ENCODE data around the gene NPTXR. TPM values are rescaled to one million over a fixed set of nuclear protein-coding genes. Genes with fewer than 3 reads are reported as not detected.
A peak's percentile ranks its signal among the peaks of the same experiment; 100 is the strongest.
"Not testable (repeated sequence)": the region's sequence is repeated elsewhere in the genome, so short reads cannot be mapped to it uniquely, and the experiment has no call there.

NPTXR gene
- polyA plus RNA-seq, 3 donors from 2014 or later: 0.59 to 1.4 (median 0.66) TPM

DNA sequence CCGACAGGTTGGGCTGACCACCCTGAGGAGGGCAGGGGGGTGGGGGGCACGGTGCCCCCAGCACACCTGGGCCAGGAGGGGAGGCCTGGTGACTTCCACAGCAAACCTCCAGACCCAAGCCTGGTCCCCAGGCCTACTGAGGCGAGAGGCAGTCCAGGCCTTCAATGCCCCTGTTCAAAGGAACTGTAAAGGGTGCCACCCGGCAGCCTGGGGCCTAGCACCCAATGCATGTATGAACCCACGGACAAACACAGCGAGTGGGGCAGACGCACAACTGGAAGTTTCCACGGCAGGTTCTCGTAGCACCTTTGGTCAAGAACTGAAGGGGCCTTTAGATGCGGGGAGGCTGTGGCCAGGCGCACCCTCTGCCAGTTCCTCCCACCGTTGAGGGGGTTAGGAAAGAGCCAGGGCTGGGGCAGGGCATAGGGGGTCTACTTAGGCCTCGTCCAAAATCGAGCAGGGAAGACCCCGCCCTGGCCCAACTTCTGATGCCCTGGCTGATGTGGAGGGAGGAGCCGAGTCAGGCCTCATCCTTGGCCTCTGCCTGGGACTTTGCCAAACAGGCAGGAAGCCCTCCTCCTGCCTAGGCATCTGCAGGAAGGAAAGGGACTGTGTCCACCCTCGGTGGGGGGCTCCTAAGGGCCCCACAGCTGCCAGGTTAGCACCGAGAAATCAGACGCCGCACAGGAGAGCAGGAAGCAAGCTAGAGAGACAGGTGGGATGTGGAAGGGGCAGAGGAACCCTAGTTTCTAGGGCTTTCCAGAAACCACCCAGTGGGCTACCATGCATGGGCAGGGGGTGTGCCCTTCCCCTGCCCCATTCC, 21.6 kb upstream of the NPTXR start:
- no peak overlapping the region for H3K4me3 Mint-ChIP-seq
- H3K9me3 Mint-ChIP-seq: no peaks in the 10 kb centered on the region
- H3K4me1 Mint-ChIP-seq: peaks cover 25 to 31% of the 10 kb centered on the region in 2 donors
- no peak overlapping the region for H3K27ac Mint-ChIP-seq
- DNase-seq: no peak
- H3K27me3 Mint-ChIP-seq (ENCODE audit: low read depth in 3 of 3): peaks cover 0 to 4% (median 3%) of the 10 kb centered on the region in 3 donors
- H3K36me3 Mint-ChIP-seq: no peaks in the 10 kb centered on the region

DNA sequence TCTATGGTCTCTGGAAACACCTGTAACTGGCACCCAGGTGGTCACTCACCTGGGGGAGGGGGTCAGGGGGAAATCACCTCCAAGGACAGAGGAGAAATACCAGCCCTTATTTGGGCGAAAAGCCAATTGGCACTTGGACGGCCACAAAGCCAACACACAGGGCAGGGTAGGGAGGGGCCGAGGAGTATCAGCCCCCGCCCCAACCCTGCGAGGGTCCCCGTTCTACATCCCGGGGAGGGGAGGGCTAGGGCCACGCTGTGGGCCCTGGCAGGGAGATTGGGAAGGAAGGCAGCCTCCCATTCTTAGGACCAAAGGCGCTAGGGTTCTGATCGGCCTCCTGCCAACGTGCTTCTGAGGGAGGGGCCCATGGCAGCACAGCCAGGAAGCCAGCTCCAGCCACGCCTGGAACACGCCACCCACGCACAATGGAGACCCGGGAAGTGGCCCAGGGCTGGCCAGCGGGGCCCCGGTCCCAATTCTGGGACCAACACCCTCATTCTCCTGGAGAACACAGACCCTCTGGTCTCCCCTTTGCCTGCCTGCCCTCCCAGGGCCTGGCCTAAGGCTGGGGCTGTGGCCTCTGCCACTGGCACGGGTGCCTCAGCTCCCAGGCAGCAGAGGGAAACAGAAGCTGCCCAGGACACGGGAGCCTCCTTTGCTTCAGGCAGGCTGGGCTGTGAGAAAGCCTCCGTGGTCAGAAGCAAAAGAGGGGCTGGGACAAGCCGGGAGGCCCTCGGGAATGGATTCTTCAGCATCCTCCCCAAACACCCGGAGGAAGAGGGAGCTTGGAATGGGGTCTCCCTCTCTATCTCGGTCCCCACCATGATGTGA, 20.7 kb upstream of the NPTXR start:
- Mint-ChIP-seq H3K27ac (peak overlapping the region in 2 of 6 donors; percentile 71 to 73), H3K27me3 (ENCODE audit: low read depth in 3 of 3) (peaks cover 0 to 2% (median 2%) of the 10 kb centered on the region in 3 donors), H3K4me3 (no peak overlapping the region), H3K4me1 (peaks cover 16 to 22% of the 10 kb centered on the region in 2 donors), H3K9me3 (no peaks in the 10 kb centered on the region), H3K36me3 (no peaks in the 10 kb centered on the region)
- DNase-seq: no peak

DNA sequence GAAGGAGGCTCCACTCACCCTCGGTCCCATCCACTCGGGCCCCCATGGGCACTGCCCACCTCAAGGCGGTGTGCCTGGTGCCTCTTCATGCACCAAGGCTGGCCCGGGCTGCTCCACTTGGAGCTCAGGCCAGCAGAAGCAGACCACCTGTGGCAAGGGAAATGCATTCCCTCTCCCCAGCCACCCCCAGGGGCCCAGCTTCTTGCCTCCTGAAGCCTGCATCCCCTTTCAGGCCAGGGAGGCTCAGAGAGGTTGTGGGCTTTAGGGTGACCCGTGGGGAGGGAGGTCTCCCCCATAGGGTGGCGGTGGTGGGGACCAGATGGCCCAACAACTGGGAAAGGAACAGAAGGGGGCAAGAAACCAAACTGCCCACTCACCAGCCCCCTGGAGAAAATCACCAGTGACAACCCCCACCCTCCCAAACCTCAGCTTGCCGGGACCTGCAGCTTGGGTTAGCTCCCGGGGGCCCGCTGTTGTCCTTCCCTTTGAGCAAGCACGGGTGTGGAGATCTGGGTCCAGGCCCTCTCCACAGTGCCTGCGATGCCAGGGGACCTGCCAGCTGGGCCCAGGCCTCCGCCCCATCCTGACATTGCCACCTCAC, 19.8 kb upstream of the NPTXR start:
- Mint-ChIP-seq H3K4me1 (peaks cover 10 to 13% of the 10 kb centered on the region in 2 donors), H3K4me3 (no peak overlapping the region), H3K36me3 (no peaks in the 10 kb centered on the region), H3K27me3 (ENCODE audit: low read depth in 3 of 3) (peaks cover 0 to 3% (median 2%) of the 10 kb centered on the region in 3 donors), H3K9me3 (no peaks in the 10 kb centered on the region), H3K27ac (no peak overlapping the region)
- no peak for DNase-seq

DNA sequence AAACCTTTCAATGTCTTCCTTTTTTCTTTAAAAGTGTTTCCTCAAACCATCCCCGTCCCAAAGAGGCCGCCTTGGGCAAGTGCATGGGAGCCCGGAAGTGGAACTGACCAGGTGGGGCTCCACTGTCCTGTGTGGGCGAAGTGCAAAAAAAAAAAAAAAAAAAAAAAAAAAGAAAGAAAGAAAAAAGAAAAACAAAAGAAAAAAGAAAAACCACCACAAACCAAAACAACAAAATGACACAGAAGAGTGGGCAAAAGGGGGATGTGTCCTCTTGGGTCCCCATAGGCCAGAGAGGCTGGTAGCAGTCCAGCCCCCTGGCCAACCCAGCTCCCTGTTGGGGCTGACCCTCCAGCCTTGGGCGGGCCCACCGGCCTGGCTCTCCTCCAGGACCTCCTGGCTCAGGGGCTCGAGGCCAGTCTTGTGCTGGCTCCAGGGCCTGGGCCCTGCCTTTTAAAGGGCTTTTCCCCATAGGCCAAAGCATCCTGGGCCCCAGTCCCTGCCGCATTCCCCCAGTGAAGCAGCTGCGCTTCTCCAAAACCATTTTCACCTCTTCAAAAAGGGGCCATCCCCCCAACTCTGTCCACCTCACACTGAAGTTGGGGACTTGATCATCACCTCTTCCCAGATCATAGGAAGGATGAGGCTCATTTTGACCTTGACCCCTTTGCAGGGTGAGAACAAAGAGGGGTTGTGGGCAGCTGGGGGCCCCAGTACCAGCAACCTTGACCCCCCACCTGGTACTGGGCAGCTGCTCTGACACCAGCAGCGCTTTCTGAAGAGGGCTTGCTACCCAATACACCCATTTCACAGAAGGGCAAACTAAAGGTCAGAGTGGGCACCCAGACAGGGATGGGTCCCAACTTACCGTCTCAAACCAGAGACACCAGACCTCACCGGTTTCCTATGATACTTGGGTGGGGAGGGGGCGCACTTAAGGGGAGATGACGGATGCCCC, 18.8 kb upstream of the NPTXR start:
- Mint-ChIP-seq H3K4me1 (peaks cover 3 to 5% of the 10 kb centered on the region in 2 donors), H3K27me3 (ENCODE audit: low read depth in 3 of 3) (peaks cover 0 to 3% (median 2%) of the 10 kb centered on the region in 3 donors), H3K27ac (peak overlapping the region in 1 of 6 donors; percentile 35), H3K9me3 (no peaks in the 10 kb centered on the region), H3K4me3 (no peak overlapping the region), H3K36me3 (no peaks in the 10 kb centered on the region)
- DNase-seq: no peak

DNA sequence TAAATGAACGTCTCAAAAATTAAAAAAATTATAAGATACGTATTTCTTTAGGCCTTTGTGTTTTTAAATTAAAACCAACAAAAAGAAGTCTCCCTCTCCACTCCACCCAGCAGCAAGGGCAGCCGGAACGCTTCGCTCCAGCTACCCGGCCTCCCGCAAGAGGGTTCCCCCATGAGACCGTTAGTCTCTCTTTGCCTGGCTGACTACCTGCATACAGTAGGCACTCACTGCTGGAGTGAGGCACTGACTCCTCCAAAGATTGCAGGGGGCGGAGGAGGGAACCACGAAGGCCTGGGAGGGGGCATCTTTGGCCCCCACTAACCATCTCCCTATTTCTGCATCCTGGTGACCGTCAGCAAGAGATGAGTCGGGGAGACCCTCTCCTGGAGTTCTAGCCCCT, 18.1 kb upstream of the NPTXR start:
- H3K36me3 Mint-ChIP-seq: no peaks in the 10 kb centered on the region
- H3K4me3 Mint-ChIP-seq: no peak overlapping the region
- peaks cover 0 to 4% (median 3%) of the 10 kb centered on the region in 3 donors for H3K27me3 Mint-ChIP-seq (ENCODE audit: low read depth in 3 of 3)
- DNase-seq: no peak
- H3K9me3 Mint-ChIP-seq: no peaks in the 10 kb centered on the region
- no peak overlapping the region for H3K27ac Mint-ChIP-seq
- H3K4me1 Mint-ChIP-seq: peaks cover 3 to 5% of the 10 kb centered on the region in 2 donors

DNA sequence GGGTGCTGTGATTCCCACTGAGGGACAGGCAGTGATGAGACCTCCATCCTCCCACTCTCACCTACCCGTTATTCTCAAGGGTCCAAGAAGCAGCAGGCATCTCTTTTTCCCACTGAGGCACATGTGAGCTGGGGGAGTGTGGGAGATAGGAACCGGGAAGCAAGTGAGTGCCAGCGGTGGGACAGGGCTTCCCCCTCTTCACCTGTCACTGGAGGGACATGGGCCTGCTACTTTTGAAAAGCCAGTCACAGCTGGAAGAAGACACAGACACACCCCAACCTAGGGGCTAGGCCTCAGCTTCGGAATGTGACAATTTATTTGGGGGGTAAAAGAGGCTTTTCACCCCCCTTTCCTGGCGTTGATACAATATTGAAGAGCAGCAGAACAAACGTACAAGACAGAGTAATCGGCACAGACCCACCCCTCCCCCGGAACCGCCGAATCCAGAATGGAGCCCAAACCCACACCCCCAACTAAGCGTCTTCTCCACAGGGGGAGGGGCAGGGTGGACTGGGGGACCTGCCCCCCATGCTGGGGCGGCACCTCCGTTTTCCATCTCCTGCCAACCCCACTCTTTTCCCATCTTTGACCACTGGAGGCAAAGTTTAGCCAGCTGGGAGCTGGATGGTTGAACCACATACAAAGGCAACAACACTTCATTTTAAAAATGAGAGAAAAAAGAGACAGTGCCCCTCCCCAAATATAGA, 17.5 kb upstream of the NPTXR start:
- DNase-seq: no peak
- H3K27ac Mint-ChIP-seq: peak overlapping the region in 1 of 6 donors; percentile 55
- H3K36me3 Mint-ChIP-seq: no peaks in the 10 kb centered on the region
- peaks cover 0 to 5% (median 3%) of the 10 kb centered on the region in 3 donors for H3K27me3 Mint-ChIP-seq (ENCODE audit: low read depth in 3 of 3)
- H3K9me3 Mint-ChIP-seq: no peaks in the 10 kb centered on the region
- no peak overlapping the region for H3K4me3 Mint-ChIP-seq
- peaks cover 3 to 5% of the 10 kb centered on the region in 2 donors for H3K4me1 Mint-ChIP-seq

DNA sequence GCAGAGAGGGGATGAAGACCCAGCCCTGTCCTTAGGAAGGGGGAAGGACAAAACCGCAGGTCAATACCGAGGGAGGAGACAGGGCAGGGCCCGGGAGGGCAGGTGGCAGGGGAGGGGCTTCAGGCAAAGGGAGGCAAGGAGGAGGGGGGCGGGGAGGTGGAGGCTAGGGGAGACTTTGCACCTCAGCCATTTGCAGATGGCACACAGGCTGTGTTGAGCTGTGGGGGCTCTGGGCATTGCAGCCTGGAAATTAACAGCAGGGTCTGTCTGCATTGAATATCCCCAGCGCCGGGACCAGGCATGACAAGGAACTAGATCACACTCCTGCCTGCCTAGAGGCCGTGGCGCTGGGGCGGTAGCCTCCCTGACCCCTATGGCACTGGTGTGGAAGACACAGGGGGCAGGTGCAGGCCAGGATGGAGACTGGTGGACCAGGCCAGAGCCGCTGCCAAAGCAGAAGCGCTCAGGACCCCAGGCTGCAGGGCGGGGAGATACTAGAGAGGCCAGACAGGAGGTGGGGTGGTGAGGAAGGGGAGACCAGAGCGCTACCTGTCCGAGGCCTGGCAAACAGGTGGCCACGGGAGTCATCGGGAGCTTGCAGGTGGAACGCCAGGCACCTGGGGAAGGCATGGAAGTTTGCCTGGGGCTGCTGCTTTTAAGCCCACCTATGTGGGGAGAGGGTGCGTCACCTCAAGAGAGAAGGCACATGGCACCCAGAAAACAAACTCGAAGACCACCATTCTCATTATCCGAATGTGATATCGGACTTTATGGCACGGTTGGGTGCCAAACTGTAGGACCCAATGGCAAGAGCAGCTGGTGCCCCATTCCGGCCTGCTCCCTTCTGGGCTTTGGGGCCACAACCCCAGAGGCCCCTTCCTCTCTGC, 16.7 kb upstream of the NPTXR start:
- Mint-ChIP-seq H3K27ac (peak overlapping the region in 1 of 6 donors; percentile 48), H3K36me3 (no peaks in the 10 kb centered on the region), H3K27me3 (ENCODE audit: low read depth in 3 of 3) (peaks cover 2 to 5% (median 4%) of the 10 kb centered on the region in 3 donors), H3K4me3 (no peak overlapping the region), H3K9me3 (no peaks in the 10 kb centered on the region), H3K4me1 (peaks cover 3 to 5% of the 10 kb centered on the region in 2 donors)
- DNase-seq: no peak

DNA sequence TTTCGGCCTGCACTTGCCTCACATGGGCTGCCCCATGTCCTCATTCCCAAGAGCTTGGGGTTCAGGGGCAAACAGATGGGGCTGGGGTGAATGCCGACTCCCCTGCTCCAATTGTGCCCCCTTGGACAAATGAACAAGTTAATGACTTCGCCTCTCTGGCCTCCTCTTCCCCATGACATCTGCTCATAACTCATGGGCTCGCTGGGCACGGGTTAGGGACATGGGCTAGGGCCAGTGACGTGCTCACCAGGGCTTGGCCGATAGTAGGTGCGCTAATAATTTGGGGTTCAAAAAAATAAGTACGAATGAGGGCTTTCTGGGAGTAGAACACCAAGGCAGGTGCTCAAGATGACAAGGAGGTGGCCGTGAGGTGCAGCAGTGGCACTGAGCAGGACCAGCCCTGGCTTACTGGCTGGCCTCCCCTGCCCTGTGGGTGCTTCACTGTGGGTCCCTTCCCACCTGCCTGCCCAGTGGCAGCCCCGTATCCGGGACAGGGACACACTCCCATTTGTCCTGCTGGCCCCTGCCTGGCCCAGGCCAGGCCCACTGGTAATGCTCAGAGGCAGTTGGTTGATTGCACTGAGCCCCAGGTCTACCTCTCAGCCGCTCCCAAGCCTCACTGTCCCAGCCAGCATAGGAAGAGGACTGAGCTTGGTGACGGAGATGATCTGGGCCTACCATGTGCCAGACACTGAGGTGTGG, 15.9 kb upstream of the NPTXR start:
- no peaks in the 10 kb centered on the region for H3K36me3 Mint-ChIP-seq
- peaks cover 2 to 5% (median 4%) of the 10 kb centered on the region in 3 donors for H3K27me3 Mint-ChIP-seq (ENCODE audit: low read depth in 3 of 3)
- peak overlapping the region in 1 of 6 donors; percentile 48 for H3K27ac Mint-ChIP-seq
- H3K4me3 Mint-ChIP-seq: no peak overlapping the region
- no peaks in the 10 kb centered on the region for H3K9me3 Mint-ChIP-seq
- H3K4me1 Mint-ChIP-seq: peaks cover 3 to 5% of the 10 kb centered on the region in 2 donors
- DNase-seq: no peak

DNA sequence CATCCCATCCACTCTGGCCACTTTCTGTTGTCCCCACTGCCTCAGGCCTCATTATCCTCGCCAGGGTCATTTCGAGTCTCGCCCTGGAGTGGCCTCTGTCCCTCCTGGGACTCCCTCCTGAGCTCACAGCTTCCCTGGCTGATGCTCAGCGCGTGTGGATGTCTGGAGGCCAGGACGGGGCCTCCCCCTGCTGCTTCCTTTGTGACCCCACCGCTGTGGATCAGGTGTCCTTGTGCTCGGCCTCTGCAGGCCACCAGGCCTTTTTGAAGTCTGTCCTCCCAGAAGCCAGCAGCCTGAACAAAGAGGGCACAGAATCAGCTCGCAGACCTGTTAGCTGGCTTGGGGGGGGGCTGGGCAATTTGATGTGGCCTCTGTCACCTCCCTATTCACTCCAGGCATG, 14.7 kb upstream of the NPTXR start:
- Mint-ChIP-seq H3K4me1 (peaks cover 0 to 1% of the 10 kb centered on the region in 2 donors), H3K9me3 (no peaks in the 10 kb centered on the region), H3K36me3 (no peaks in the 10 kb centered on the region), H3K27me3 (ENCODE audit: low read depth in 3 of 3) (peaks cover 2 to 5% (median 4%) of the 10 kb centered on the region in 3 donors), H3K27ac (no peak overlapping the region), H3K4me3 (no peak overlapping the region)
- DNase-seq: no peak

DNA sequence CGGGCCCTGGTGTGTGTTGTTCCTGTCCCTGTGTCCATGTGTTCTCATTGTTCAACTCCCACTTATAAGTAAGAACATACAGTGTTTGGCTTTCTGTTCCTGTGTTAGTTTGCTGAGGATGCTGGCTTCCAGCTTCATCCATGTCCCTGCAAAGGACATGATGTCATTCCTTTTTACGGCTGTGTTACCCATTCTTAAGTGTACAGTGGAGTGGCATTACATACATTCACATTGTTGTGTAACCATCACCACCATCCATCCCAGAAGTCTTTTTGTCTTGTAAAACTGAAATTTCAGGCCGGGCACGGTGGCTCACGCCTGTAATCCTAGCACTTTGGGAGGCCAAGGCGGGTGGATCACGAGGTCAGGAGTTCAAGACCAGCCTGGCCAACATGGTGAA, 10.6 kb upstream of the NPTXR start:
- not testable (repeated sequence) for H3K36me3 Mint-ChIP-seq; H3K9me3 Mint-ChIP-seq; H3K27ac Mint-ChIP-seq; H3K4me1 Mint-ChIP-seq; H3K27me3 Mint-ChIP-seq (ENCODE audit: low read depth in 3 of 3); H3K4me3 Mint-ChIP-seq; DNase-seq

DNA sequence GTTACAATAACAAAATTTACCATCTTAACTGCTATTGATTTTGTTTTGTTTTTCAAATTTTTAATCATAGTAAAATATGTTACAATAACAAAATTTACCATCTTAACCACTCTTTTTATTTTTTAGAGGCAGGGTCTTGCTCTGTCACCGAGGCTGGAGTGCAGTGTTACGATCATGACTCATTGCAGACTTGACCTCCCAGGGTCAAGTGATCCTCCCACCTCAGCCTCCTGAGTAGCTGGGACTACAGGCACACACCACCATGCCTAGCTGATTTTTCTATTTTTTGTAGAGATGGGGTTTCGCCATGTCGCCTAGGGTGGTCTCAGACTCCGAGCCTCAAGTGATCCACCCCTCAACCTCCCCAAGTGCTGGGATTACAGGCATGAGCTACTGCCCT, 10.1 kb upstream of the NPTXR start:
- H3K27ac Mint-ChIP-seq; H3K36me3 Mint-ChIP-seq; DNase-seq; H3K4me3 Mint-ChIP-seq; H3K4me1 Mint-ChIP-seq; H3K27me3 Mint-ChIP-seq (ENCODE audit: low read depth in 3 of 3); H3K9me3 Mint-ChIP-seq: not testable (repeated sequence)
